OCI-LY1 (cell line): ENCODE measurements around the gene SAYSD1.

Source experiments
- H2AFZ ChIP-seq: fragments of 200-600 bp; sonication (generic), shearing (Covaris generic); 2 replicates; pipeline ENCODE4 v1.6.0; 2014; ENCODE audit warnings: antibody characterized with exemption, mild to moderate bottlenecking, low read length
- H3F3A ChIP-seq: fragments of 200-600 bp; sonication (generic), shearing (Covaris generic); 2 replicates; pipeline ENCODE4 v1.6.0; 2014; ENCODE audit warnings: mild to moderate bottlenecking, antibody characterized with exemption, low read length, moderate library complexity; ENCODE audit not compliant: insufficient read depth
- H3K27ac ChIP-seq: fragments of 200-600 bp; sonication (generic); 2 replicates; pipeline ENCODE4 v1.5.1; 2014; ENCODE audit warnings: low read length, mixed run types, mild to moderate bottlenecking, low read depth; ENCODE audit not compliant: poor library complexity, severe bottlenecking
- H3K27me3 ChIP-seq: fragments of 200-600 bp; sonication (generic); 2 replicates; pipeline ENCODE4 v1.6.0; 2014; ENCODE audit warnings: antibody characterized with exemption, mild to moderate bottlenecking, low read length, moderate library complexity; ENCODE audit not compliant: insufficient read depth
- H3K36me3 ChIP-seq: fragments of 200-600 bp; sonication (generic); 2 replicates; pipeline ENCODE4 v1.6.1; 2014; ENCODE audit warnings: mild to moderate bottlenecking, antibody characterized with exemption, low read length, moderate library complexity, mixed read lengths; ENCODE audit not compliant: insufficient read depth
- H3K4me1 ChIP-seq: fragments of 200-600 bp; sonication (generic); 2 replicates; pipeline ENCODE4 v1.5.1; 2014; ENCODE audit warnings: mild to moderate bottlenecking, low read length, moderate library complexity; ENCODE audit not compliant: insufficient read depth, severe bottlenecking
- H3K4me2 ChIP-seq: fragments of 200-600 bp; sonication (generic), shearing (Covaris generic); 2 replicates; pipeline ENCODE4 v1.6.1; 2014; ENCODE audit warnings: low read length
- H3K4me3 ChIP-seq: fragments of 200-600 bp; sonication (generic); 2 replicates; pipeline ENCODE4 v1.5.1; 2014; ENCODE audit warnings: low read length, low read depth, mild to moderate bottlenecking, mixed read lengths; ENCODE audit not compliant: poor library complexity, severe bottlenecking
- H3K79me2 ChIP-seq: fragments of 200-600 bp; shearing (Covaris generic); 2 replicates; pipeline ENCODE4 v1.6.1; 2016; ENCODE audit warnings: mixed run types, low read length, mixed read lengths; ENCODE audit not compliant: insufficient read depth
- H3K9ac ChIP-seq: fragments of 200-600 bp; sonication (generic), shearing (Covaris generic); 2 replicates; pipeline ENCODE4 v1.6.1; 2014; ENCODE audit warnings: mild to moderate bottlenecking, low read length, mixed read lengths
- H3K9me2 ChIP-seq: fragments of 200-600 bp; sonication (generic), shearing (Covaris generic); 2 replicates; pipeline ENCODE4 v1.6.1; 2014; ENCODE audit warnings: low read depth, mild to moderate bottlenecking, low read length, mixed read lengths
- H3K9me3 ChIP-seq: fragments of 200-600 bp; shearing (Covaris generic); 2 replicates; pipeline ENCODE4 v1.6.1; 2014; ENCODE audit warnings: low read length, mixed read lengths
- H4K20me1 ChIP-seq: fragments of 200-600 bp; sonication (generic), shearing (Covaris generic); 2 replicates; pipeline ENCODE4 v1.6.0; 2016; ENCODE audit warnings: mild to moderate bottlenecking, low read length; ENCODE audit not compliant: insufficient read depth
- EZH2 ChIP-seq: fragments of 200-600 bp; sonication (generic), shearing (Covaris generic); IDR thresholded peaks from 2 replicates; pipeline ENCODE4 v1.8.0; 2017; ENCODE audit warnings: borderline replicate concordance, mixed run types, mild to moderate bottlenecking, antibody characterized with exemption, low read length, moderate library complexity, mixed read lengths
- TF ChIP-seq, protein P1 (sequence below): fragments of 200-600 bp; sonication (generic), shearing (Covaris generic); IDR thresholded peaks from 2 replicates; pipeline ENCODE4 v1.5.1; 2017; ENCODE audit warnings: mild to moderate bottlenecking, antibody characterized with exemption, low read length, moderate library complexity, mixed read lengths

The SAYSD1 gene

DNA sequence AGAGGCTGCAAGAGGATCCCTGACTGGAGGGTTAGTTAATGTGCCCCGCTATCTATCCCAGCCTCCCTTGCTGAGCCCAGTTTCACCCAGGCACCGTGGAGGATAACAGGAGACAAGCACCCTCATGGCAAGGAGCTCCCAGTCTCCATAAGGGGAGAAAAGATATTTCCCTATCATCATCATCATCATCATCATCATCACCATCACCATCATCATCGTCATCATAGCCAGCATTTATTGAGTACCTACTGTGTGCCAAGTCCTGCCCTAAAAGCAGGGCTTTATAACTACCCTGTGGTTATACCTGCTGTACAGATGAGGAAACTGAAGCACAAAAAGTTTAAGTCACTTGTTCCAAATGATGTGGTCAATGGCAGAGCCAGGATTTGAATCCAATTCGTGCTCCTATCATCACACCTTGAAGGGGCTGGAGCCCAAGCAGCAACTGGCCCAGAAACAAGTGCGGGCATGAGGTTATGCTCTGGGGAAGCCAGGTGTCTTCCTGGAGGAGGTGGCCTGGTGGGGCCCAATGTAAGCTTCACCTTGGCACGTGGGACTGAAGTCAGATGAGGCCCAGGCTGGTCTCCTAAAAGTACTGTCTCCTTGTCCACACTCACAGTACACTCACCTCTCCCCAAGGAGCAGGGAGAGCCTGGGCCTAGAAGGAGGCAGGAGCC lies 56.4 kb downstream of the SAYSD1 start:
- Histone ChIP-seq H3F3A (no peaks in the 10 kb centered on the region), H3K4me1 (no peaks in the 10 kb centered on the region), H3K27ac (no peak overlapping the region), H3K4me2 (no peak overlapping the region), H3K4me3 (no peak overlapping the region), H2AFZ (no peak overlapping the region), H3K9me3 (no peaks in the 10 kb centered on the region), H4K20me1 (no peaks in the 10 kb centered on the region), H3K9ac (no peak overlapping the region), H3K36me3 (no peaks in the 10 kb centered on the region), H3K27me3 (no peaks in the 10 kb centered on the region; the same call in 1 of the 2 replicates), H3K79me2 (no peaks in the 10 kb centered on the region), H3K9me2 (no peaks in the 10 kb centered on the region)
- TF ChIP-seq, protein P1, sequence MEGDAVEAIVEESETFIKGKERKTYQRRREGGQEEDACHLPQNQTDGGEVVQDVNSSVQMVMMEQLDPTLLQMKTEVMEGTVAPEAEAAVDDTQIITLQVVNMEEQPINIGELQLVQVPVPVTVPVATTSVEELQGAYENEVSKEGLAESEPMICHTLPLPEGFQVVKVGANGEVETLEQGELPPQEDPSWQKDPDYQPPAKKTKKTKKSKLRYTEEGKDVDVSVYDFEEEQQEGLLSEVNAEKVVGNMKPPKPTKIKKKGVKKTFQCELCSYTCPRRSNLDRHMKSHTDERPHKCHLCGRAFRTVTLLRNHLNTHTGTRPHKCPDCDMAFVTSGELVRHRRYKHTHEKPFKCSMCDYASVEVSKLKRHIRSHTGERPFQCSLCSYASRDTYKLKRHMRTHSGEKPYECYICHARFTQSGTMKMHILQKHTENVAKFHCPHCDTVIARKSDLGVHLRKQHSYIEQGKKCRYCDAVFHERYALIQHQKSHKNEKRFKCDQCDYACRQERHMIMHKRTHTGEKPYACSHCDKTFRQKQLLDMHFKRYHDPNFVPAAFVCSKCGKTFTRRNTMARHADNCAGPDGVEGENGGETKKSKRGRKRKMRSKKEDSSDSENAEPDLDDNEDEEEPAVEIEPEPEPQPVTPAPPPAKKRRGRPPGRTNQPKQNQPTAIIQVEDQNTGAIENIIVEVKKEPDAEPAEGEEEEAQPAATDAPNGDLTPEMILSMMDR = no peak
- TF ChIP-seq EZH2 = no peak

DNA sequence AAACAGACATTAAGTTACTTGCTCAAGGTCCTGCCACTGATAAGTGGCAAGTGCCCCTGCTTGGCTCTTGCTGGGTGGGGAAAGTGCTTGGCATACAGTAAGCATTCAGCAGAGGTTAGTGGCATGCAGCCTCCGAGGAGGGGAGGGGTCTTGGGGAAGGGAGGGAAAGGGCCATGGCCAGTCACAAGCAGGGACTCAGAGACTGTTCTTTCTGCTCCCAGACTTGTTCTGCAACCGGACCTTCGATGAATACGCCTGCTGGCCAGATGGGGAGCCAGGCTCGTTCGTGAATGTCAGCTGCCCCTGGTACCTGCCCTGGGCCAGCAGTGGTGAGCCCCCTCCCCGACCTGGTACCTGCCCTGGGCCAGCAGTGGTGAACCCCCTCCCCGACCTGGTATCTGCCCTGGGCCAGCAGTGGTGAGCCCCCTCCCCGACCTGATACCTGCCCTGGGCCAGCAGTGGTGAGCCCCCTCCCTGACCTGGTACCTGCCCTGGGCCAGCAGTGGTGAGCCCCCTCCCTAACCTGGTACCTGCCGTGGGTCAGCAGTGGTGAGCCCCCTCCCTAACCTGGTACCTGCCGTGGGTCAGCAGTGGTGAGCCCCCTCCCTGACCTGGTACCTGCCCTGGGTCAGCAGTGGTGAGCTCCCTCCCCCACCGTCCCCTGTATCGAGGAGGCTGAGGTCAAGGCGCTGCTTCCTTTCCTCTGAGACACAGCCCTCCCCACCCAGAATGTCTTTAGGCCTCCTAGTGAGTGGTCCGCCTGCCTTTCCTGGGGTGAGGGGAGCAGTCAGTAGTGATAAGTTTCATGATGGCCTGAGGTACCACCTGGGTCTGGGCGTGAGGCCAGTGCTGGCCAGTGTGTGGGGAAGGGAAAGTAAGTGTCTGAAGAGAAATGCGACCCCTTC lies 57.5 kb downstream of the SAYSD1 start:
- no peaks in the 10 kb centered on the region for H3K4me1 ChIP-seq
- no peaks in the 10 kb centered on the region for H3K9me2 ChIP-seq
- no peaks in the 10 kb centered on the region for H3K9me3 ChIP-seq
- H3K36me3 ChIP-seq = no peaks in the 10 kb centered on the region
- H3K9ac ChIP-seq = no peak overlapping the region
- H3K27me3 ChIP-seq = no peaks in the 10 kb centered on the region; the same call in 1 of the 2 replicates
- no peaks in the 10 kb centered on the region for H4K20me1 ChIP-seq
- H3F3A ChIP-seq = no peaks in the 10 kb centered on the region
- no peaks in the 10 kb centered on the region for H3K79me2 ChIP-seq
- H2AFZ ChIP-seq = no peak overlapping the region
- TF ChIP-seq, protein P1 = no peak
- TF ChIP-seq EZH2 = no peak
- no peak overlapping the region for H3K4me3 ChIP-seq
- no peak overlapping the region for H3K27ac ChIP-seq
- H3K4me2 ChIP-seq = no peak overlapping the region

DNA sequence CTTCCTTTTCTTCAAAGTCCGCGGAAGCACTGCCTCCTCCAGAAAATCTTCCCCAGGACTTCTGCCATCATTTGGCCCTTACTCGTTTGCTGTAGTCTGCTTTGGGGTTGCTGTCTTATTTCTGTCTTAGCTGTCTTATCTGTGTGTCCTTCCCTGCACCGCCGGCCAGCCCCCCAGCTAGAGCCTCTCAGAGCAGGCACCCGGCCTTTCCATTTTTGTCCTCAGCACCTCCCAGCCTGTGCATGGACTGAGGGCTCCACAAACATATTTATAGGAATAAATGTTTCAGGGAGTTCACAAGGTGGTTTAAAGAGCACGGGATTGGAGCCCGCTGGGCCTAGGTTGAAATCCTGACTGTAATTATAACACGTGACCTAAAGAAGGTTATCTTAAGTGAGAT lies 58.3 kb downstream of the SAYSD1 start:
- no peaks in the 10 kb centered on the region for H3F3A ChIP-seq
- H3K79me2 ChIP-seq = no peaks in the 10 kb centered on the region
- H3K9ac ChIP-seq = no peak overlapping the region
- no peaks in the 10 kb centered on the region for H3K27me3 ChIP-seq
- H3K9me3 ChIP-seq = no peaks in the 10 kb centered on the region
- no peaks in the 10 kb centered on the region for H4K20me1 ChIP-seq
- TF ChIP-seq, protein P1 = no peak
- TF ChIP-seq EZH2 = no peak
- H2AFZ ChIP-seq = no peak overlapping the region
- H3K9me2 ChIP-seq = no peaks in the 10 kb centered on the region
- H3K4me2 ChIP-seq = no peak overlapping the region
- no peaks in the 10 kb centered on the region for H3K36me3 ChIP-seq
- H3K4me3 ChIP-seq = no peak overlapping the region
- H3K4me1 ChIP-seq = no peaks in the 10 kb centered on the region
- no peak overlapping the region for H3K27ac ChIP-seq
